GM12875 (cell line): ENCODE data around the gene ZPR1.

Source experiments
- H3K4me3 ChIP-seq: one replicate; pipeline ENCODE4 v1.5.1; 2011; ENCODE audit warnings: low read depth, low read length, control low read depth
- CTCF ChIP-seq: IDR thresholded peaks from 2 replicates; pipeline ENCODE4 v1.5.1; 2011; ENCODE audit warnings: low read depth, mild to moderate bottlenecking, control low read depth, inconsistent platforms, low read length, moderate library complexity, borderline replicate concordance; ENCODE audit not compliant: insufficient read depth

The ZPR1 gene

GRCh38 chr11:116740741-116741140, 47.1 kb downstream of the ZPR1 start:
- H3K4me3 ChIP-seq, result no peak overlapping the region
- no peak for TF ChIP-seq CTCF

- TF ChIP-seq CTCF, result no peak
- H3K4me3 ChIP-seq, result no peak overlapping the region
Measured at GRCh38 chr11:116738975-116739374, 48.8 kb downstream of the ZPR1 start.

- no peak overlapping the region for H3K4me3 ChIP-seq
Measured at GRCh38 chr11:116736763-116737162, 51.1 kb downstream of the ZPR1 start.

GRCh38 chr11:116733969-116734508, 53.8 kb downstream of the ZPR1 start:
- TF ChIP-seq CTCF, result no peak
- H3K4me3 ChIP-seq, result no peak overlapping the region

More at GRCh38 chr11:116736763-116737162, 51.1 kb downstream of the ZPR1 start:
- no peak for TF ChIP-seq CTCF

- no peak overlapping the region for H3K4me3 ChIP-seq
- no peak for TF ChIP-seq CTCF
Measured at GRCh38 chr11:116733043-116733755, 54.6 kb downstream of the ZPR1 start.

GRCh38 chr11:116732271-116733042, 55.4 kb downstream of the ZPR1 start:
- peak; percentile 96 for TF ChIP-seq CTCF
- no peak overlapping the region for H3K4me3 ChIP-seq
